ENCODE results near the gene TMEM54.

DNA sequence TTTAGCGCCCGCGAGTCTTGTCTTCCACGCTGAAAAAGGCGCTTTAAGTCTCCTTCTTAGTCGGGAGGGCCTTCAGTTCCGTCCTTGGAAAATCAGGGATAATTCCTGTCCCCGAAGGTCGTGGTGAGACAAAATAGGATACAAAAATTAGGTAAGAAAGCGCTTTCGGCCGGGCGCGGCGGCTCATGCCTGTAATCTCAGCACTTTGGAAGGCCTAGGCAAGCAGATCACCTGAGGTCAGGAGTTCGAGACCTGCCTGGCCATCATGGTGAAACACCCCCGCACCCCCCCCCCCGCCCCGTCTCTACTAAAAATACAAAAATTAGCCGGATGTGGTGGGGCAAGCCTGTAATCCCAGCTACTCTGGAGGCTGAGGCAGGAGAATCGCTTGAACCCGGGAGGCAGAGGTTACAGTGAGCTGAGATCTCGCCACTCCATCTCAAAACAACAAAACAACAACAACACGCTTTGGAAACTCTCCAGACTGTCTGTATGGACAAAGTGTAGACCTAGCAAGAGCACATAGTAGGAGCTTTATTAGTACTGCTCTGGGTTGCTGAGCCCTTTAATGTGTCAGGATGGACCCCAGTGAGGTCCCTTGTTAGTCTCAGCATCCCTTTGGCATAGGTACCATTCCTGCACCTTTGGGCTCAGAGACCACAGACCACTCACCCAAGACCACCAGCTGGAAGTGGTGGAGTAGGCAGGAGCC is 790 bp upstream of the TMEM54 start:
- TF ChIP-seq EZH2phosphoT487 (IDR thresholded peaks at IDR 0.05; ENCODE audit: unreplicated experiment) (no peak), EZH2 (IDR thresholded peaks at IDR 0.05; ENCODE audit: low read depth, unreplicated experiment) (no peak), CTCF (conservative IDR thresholded peaks at IDR 0.05; ENCODE audit: low read depth in 2 of 2) (no peak), POLR2AphosphoS5 (IDR thresholded peaks at IDR 0.05; ENCODE audit: low read depth) (no peak), JUNB (IDR thresholded peaks at IDR 0.05; ENCODE audit: unreplicated experiment) (no peak), NANOG (IDR thresholded peaks at IDR 0.05; ENCODE audit: borderline replicate concordance) (no peak), CREB1 (CRISPR knock-in tag; IDR thresholded peaks at IDR 0.05; ENCODE audit: low read depth) (no peak)
- TF ChIP-seq, protein P1, sequence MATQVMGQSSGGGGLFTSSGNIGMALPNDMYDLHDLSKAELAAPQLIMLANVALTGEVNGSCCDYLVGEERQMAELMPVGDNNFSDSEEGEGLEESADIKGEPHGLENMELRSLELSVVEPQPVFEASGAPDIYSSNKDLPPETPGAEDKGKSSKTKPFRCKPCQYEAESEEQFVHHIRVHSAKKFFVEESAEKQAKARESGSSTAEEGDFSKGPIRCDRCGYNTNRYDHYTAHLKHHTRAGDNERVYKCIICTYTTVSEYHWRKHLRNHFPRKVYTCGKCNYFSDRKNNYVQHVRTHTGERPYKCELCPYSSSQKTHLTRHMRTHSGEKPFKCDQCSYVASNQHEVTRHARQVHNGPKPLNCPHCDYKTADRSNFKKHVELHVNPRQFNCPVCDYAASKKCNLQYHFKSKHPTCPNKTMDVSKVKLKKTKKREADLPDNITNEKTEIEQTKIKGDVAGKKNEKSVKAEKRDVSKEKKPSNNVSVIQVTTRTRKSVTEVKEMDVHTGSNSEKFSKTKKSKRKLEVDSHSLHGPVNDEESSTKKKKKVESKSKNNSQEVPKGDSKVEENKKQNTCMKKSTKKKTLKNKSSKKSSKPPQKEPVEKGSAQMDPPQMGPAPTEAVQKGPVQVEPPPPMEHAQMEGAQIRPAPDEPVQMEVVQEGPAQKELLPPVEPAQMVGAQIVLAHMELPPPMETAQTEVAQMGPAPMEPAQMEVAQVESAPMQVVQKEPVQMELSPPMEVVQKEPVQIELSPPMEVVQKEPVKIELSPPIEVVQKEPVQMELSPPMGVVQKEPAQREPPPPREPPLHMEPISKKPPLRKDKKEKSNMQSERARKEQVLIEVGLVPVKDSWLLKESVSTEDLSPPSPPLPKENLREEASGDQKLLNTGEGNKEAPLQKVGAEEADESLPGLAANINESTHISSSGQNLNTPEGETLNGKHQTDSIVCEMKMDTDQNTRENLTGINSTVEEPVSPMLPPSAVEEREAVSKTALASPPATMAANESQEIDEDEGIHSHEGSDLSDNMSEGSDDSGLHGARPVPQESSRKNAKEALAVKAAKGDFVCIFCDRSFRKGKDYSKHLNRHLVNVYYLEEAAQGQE (IDR thresholded peaks at IDR 0.05; ENCODE audit: unreplicated experiment) = no peak
- TF ChIP-seq, protein P2, sequence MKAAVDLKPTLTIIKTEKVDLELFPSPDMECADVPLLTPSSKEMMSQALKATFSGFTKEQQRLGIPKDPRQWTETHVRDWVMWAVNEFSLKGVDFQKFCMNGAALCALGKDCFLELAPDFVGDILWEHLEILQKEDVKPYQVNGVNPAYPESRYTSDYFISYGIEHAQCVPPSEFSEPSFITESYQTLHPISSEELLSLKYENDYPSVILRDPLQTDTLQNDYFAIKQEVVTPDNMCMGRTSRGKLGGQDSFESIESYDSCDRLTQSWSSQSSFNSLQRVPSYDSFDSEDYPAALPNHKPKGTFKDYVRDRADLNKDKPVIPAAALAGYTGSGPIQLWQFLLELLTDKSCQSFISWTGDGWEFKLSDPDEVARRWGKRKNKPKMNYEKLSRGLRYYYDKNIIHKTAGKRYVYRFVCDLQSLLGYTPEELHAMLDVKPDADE (IDR thresholded peaks at IDR 0.05) = no peak
